NCI-H1694 treated with DMSO at 0.1 percent for 48 hours (cell line): Measurements from ENCODE around the gene NDUFAF7.
"Not testable (repeated sequence)": the region's sequence is repeated elsewhere in the genome, so short reads cannot be mapped to it uniquely, and the experiment has no call there.

Experiments
- DNase-seq: peaks from one replicate; lab custom pipeline; 2025; lab: John Stamatoyannopoulos, UW

NDUFAF7 gene

GRCh38 chr2:37231241-37232130, at the start of gene NDUFAF7, which contains the start of gene CEBPZ:
TSS of gene NDUFAF7 (plus strand) at chr2:37231658. CDS start at chr2:37231706, 48 bp downstream.
TSS of gene CEBPZ (minus strand) at chr2:37231596. CDS start at chr2:37231567, 29 bp downstream.
- DNase-seq, result peak; percentile 89

- DNase-seq, result no peak
Measured at GRCh38 chr2:37181726-37182684, 49.5 kb upstream of the NDUFAF7 start.

- DNase-seq, result no peak
Measured at GRCh38 chr2:37188570-37188969, 42.9 kb upstream of the NDUFAF7 start, which contains the start of gene SULT6B1. TSS of gene SULT6B1 (minus strand) at chr2:37188670. CDS start at chr2:37188640, 30 bp downstream.

- no peak for DNase-seq
Measured at GRCh38 chr2:37189452-37190153, 41.9 kb upstream of the NDUFAF7 start.

GRCh38 chr2:37190290-37190689, 41.2 kb upstream of the NDUFAF7 start:
- no peak for DNase-seq

- no peak for DNase-seq
Measured at GRCh38 chr2:37191253-37191652, 40.2 kb upstream of the NDUFAF7 start.

GRCh38 chr2:37191747-37192146, 39.7 kb upstream of the NDUFAF7 start:
- DNase-seq, result no peak

GRCh38 chr2:37192551-37192950, 38.9 kb upstream of the NDUFAF7 start:
- no peak for DNase-seq

- DNase-seq, result not testable (repeated sequence)
Measured at GRCh38 chr2:37195862-37196319, 35.6 kb upstream of the NDUFAF7 start.

GRCh38 chr2:37196320-37197195, 34.9 kb upstream of the NDUFAF7 start, which contains the start of gene CEBPZOS:
TSS of gene CEBPZOS (plus strand) at chr2:37196496. CDS start at chr2:37199705, 3,209 bp downstream.
- peak; percentile 70 for DNase-seq

GRCh38 chr2:37198681-37199065, 32.8 kb upstream of the NDUFAF7 start:
- no peak for DNase-seq

- DNase-seq, result no peak
Measured at GRCh38 chr2:37201208-37201607, 30.2 kb upstream of the NDUFAF7 start.

- no peak for DNase-seq
Measured at GRCh38 chr2:37201766-37202165, 29.7 kb upstream of the NDUFAF7 start.

- no peak for DNase-seq
Measured at GRCh38 chr2:37203708-37204107, 27.8 kb upstream of the NDUFAF7 start.

GRCh38 chr2:37205071-37205661, 26.3 kb upstream of the NDUFAF7 start:
- DNase-seq, result not testable (repeated sequence)

GRCh38 chr2:37205689-37206341, 25.6 kb upstream of the NDUFAF7 start:
- DNase-seq, result no peak

- not testable (repeated sequence) for DNase-seq
Measured at GRCh38 chr2:37206760-37207159, 24.7 kb upstream of the NDUFAF7 start.

- DNase-seq, result no peak
Measured at GRCh38 chr2:37211212-37211611, 20.2 kb upstream of the NDUFAF7 start.

GRCh38 chr2:37211939-37212338, 19.5 kb upstream of the NDUFAF7 start:
- no peak for DNase-seq

GRCh38 chr2:37215250-37215649, 16.2 kb upstream of the NDUFAF7 start:
- no peak for DNase-seq
